Gastrocnemius medialis (tissue), 4 donors: ENCODE results near the gene CYTH1.
A peak's percentile ranks its signal among the peaks of the same experiment; 100 is the strongest.

ENCODE experiments used
- POLR2A ChIP-seq, 2 donors: fragments of 450-650 bp; IDR thresholded peaks; one replicate each; pipeline ENCODE4 v1.6.1; 2017; ENCODE audit warnings: antibody characterized with exemption in 2 of 2, mild to moderate bottlenecking in 2 of 2, moderate library complexity in 2 of 2
- TF ChIP-seq, protein P1 (sequence below), 5 experiments: fragments of 450-650 bp in 3 of 5; fragments of 200-600 bp in 2 of 5; sonication (generic) in 2 of 5; IDR thresholded peaks in 4 of 5; conservative IDR thresholded peaks in 1 of 5; 1 replicate in 4 of 5; 2 replicates in 1 of 5; pipeline ENCODE4 v1.5.1; 2016 to 2019; ENCODE audit warnings: antibody characterized with exemption in 5 of 5, mild to moderate bottlenecking in 3 of 5, moderate library complexity in 3 of 5

DNA sequence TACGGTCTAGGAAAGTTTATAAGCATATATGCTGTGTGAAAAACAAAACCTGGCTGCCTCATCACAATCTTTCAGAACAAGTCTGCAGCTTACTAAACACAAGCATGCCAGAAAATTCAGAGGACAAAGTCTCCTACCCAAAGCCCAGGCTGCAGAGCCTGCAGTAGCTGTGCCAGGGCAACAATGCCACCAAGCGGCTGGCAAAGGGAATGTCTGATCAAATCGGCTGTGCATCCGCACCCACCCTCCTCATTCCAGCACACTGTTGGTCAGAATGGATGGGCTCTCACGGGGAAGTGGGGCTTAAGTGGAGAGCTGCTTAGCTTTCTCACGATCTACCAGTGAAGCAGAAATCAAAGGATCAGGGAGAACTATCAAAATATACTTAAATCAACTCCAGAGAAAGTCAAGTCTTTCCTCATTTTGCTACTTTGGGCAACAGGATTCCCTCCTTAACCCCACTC lies 73.5 kb downstream of the CYTH1 start:
- TF ChIP-seq, protein P1, sequence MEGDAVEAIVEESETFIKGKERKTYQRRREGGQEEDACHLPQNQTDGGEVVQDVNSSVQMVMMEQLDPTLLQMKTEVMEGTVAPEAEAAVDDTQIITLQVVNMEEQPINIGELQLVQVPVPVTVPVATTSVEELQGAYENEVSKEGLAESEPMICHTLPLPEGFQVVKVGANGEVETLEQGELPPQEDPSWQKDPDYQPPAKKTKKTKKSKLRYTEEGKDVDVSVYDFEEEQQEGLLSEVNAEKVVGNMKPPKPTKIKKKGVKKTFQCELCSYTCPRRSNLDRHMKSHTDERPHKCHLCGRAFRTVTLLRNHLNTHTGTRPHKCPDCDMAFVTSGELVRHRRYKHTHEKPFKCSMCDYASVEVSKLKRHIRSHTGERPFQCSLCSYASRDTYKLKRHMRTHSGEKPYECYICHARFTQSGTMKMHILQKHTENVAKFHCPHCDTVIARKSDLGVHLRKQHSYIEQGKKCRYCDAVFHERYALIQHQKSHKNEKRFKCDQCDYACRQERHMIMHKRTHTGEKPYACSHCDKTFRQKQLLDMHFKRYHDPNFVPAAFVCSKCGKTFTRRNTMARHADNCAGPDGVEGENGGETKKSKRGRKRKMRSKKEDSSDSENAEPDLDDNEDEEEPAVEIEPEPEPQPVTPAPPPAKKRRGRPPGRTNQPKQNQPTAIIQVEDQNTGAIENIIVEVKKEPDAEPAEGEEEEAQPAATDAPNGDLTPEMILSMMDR (IDR thresholded peaks at IDR 0.05 in 4 of 5, conservative IDR thresholded peaks at IDR 0.05 in 1 of 5), result peak; percentile 73 to 89 (median 83)
- no peak for TF ChIP-seq POLR2A (IDR thresholded peaks at IDR 0.05)
